GM19099 (cell line): ENCODE measurements around the gene YEATS2.

Source experiments
- POLR2A ChIP-seq: IDR thresholded peaks from 3 replicates; pipeline ENCODE4 v1.6.1; 2011; ENCODE audit warnings: low read depth; ENCODE audit not compliant: insufficient read length; ENCODE audit errors: extremely low read depth

YEATS2 gene

GRCh38 chr3:183764847-183765731 is 67.5 kb downstream of the YEATS2 start:
- TF ChIP-seq POLR2A, result no peak

- TF ChIP-seq POLR2A, result no peak
Measured at GRCh38 chr3:183766107-183766506, 68.5 kb downstream of the YEATS2 start.

GRCh38 chr3:183766745-183767606 is 69.4 kb downstream of the YEATS2 start:
- no peak for TF ChIP-seq POLR2A

- TF ChIP-seq POLR2A, result no peak
Measured at GRCh38 chr3:183768114-183768513, 70.5 kb downstream of the YEATS2 start.

- no peak for TF ChIP-seq POLR2A
Measured at GRCh38 chr3:183769453-183769852, 71.9 kb downstream of the YEATS2 start.

- no peak for TF ChIP-seq POLR2A
Measured at GRCh38 chr3:183774631-183775030, 77.0 kb downstream of the YEATS2 start.

- TF ChIP-seq POLR2A, result no peak
Measured at GRCh38 chr3:183775781-183776180, 78.2 kb downstream of the YEATS2 start.

- no peak for TF ChIP-seq POLR2A
Measured at GRCh38 chr3:183777016-183777618, 79.5 kb downstream of the YEATS2 start.

GRCh38 chr3:183779896-183780465 is 82.4 kb downstream of the YEATS2 start:
- TF ChIP-seq POLR2A, result no peak

GRCh38 chr3:183781246-183781645 is 83.6 kb downstream of the YEATS2 start:
- TF ChIP-seq POLR2A, result no peak

- no peak for TF ChIP-seq POLR2A
Measured at GRCh38 chr3:183782576-183783276, 85.1 kb downstream of the YEATS2 start.

- no peak for TF ChIP-seq POLR2A
Measured at GRCh38 chr3:183789826-183790225, 92.2 kb downstream of the YEATS2 start.

GRCh38 chr3:183790700-183791099 is 93.1 kb downstream of the YEATS2 start:
- TF ChIP-seq POLR2A, result no peak

GRCh38 chr3:183792976-183793375 is 95.4 kb downstream of the YEATS2 start:
- no peak for TF ChIP-seq POLR2A
